Measurements from ENCODE around the gene SYNDIG1L.

Gene SYNDIG1L

GRCh38 chr14:74358176-74358829 is 67.7 kb downstream of the SYNDIG1L start:
- no peak for DNase-seq (ENCODE audit: low spot score)

- DNase-seq (ENCODE audit: low spot score): no peak
Observed at GRCh38 chr14:74357585-74357984, 68.4 kb downstream of the SYNDIG1L start.

- DNase-seq (ENCODE audit: low spot score): no peak
Observed at GRCh38 chr14:74356892-74357575, 69.0 kb downstream of the SYNDIG1L start.
